Tibial nerve (tissue), 4 donors: Measurements from ENCODE around the gene FAHD1.

Experiments
- EP300 ChIP-seq, 2 donors: sonication (generic); formaldehyde crosslinking; IDR thresholded peaks; one replicate each; pipeline ENCODE4 v1.6.1; 2017; ENCODE audit warnings: antibody characterized with exemption in 2 of 2, mild to moderate bottlenecking in 1 of 2
- POLR2A ChIP-seq, 2 donors: fragments of 450-650 bp; IDR thresholded peaks; one replicate each; pipeline ENCODE4 v1.6.1; 2017; ENCODE audit warnings: antibody characterized with exemption in 2 of 2, mild to moderate bottlenecking in 2 of 2, moderate library complexity in 2 of 2
- TF ChIP-seq, protein P1 (sequence below), 5 experiments: fragments of 200-600 bp in 3 of 5; fragments of 450-650 bp in 2 of 5; sonication (generic) in 3 of 5; IDR thresholded peaks; one replicate each; pipeline ENCODE4 v1.5.1; 2016 to 2019; ENCODE audit warnings: antibody characterized with exemption in 5 of 5, mild to moderate bottlenecking in 3 of 5, moderate library complexity in 2 of 5

DNA sequence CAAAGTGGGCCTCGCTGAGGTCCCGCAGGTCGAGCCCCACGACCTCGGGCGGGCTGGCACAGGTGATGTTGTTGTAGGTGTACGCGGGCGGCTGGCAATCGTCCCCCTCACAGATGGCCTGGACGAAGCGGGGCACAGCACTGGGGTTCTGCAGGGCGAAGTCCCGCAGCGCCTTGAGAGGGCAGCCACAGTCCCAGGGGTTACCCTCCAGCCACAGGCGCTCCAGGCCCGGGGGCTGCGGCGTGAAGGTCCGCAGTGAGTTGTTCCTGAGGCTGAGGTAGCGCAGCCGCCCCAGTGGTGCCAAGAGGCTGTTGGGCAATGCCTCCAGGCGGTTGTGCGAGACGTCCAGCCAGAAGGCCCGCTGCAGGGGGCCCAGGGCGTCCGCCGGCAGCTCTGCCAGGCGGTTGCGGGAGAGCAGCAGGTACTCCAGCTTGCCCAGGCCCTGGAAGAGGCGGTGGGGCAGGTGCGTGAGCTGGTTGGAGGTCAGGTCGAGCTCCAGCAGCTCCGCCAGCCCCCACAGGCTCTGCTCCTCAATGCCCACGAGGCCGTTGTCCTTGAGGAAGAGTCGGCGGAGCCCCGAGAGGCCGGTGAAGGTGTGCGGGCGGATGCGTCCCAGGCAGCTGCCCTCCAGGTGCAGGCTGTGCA is 36.3 kb upstream of the FAHD1 start:
- TF ChIP-seq, protein P1, sequence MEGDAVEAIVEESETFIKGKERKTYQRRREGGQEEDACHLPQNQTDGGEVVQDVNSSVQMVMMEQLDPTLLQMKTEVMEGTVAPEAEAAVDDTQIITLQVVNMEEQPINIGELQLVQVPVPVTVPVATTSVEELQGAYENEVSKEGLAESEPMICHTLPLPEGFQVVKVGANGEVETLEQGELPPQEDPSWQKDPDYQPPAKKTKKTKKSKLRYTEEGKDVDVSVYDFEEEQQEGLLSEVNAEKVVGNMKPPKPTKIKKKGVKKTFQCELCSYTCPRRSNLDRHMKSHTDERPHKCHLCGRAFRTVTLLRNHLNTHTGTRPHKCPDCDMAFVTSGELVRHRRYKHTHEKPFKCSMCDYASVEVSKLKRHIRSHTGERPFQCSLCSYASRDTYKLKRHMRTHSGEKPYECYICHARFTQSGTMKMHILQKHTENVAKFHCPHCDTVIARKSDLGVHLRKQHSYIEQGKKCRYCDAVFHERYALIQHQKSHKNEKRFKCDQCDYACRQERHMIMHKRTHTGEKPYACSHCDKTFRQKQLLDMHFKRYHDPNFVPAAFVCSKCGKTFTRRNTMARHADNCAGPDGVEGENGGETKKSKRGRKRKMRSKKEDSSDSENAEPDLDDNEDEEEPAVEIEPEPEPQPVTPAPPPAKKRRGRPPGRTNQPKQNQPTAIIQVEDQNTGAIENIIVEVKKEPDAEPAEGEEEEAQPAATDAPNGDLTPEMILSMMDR (IDR thresholded peaks at IDR 0.05): no peak
- TF ChIP-seq POLR2A (IDR thresholded peaks at IDR 0.05): no peak
- no peak for TF ChIP-seq EP300 (IDR thresholded peaks at IDR 0.05)
